ENCODE measurements around the gene FAM78A.

GRCh38 chr9:131228988-131229387, 47.3 kb downstream of the FAM78A start:
- TF ChIP-seq, protein P1, sequence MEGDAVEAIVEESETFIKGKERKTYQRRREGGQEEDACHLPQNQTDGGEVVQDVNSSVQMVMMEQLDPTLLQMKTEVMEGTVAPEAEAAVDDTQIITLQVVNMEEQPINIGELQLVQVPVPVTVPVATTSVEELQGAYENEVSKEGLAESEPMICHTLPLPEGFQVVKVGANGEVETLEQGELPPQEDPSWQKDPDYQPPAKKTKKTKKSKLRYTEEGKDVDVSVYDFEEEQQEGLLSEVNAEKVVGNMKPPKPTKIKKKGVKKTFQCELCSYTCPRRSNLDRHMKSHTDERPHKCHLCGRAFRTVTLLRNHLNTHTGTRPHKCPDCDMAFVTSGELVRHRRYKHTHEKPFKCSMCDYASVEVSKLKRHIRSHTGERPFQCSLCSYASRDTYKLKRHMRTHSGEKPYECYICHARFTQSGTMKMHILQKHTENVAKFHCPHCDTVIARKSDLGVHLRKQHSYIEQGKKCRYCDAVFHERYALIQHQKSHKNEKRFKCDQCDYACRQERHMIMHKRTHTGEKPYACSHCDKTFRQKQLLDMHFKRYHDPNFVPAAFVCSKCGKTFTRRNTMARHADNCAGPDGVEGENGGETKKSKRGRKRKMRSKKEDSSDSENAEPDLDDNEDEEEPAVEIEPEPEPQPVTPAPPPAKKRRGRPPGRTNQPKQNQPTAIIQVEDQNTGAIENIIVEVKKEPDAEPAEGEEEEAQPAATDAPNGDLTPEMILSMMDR (IDR thresholded peaks at IDR 0.05): no peak
- TF ChIP-seq EZH2 (IDR thresholded peaks at IDR 0.05; ENCODE audit: borderline replicate concordance, insufficient read depth, low read depth, low read length, poor library complexity, severe bottlenecking): no peak

Data from B cell (primary cell).